ENCODE measurements around the gene SMIM26. TPM values are rescaled to one million over a fixed set of nuclear protein-coding genes. Genes with fewer than 3 reads are reported as not detected.
A peak's percentile ranks its signal among the peaks of the same experiment; 100 is the strongest.

The SMIM26 gene
- total and polyA plus RNA-seq, 2 of the 13 experiments (the other 11 are each of a cell fraction or from before 2014, with no cell fraction given), result 214 to 249 TPM

DNA sequence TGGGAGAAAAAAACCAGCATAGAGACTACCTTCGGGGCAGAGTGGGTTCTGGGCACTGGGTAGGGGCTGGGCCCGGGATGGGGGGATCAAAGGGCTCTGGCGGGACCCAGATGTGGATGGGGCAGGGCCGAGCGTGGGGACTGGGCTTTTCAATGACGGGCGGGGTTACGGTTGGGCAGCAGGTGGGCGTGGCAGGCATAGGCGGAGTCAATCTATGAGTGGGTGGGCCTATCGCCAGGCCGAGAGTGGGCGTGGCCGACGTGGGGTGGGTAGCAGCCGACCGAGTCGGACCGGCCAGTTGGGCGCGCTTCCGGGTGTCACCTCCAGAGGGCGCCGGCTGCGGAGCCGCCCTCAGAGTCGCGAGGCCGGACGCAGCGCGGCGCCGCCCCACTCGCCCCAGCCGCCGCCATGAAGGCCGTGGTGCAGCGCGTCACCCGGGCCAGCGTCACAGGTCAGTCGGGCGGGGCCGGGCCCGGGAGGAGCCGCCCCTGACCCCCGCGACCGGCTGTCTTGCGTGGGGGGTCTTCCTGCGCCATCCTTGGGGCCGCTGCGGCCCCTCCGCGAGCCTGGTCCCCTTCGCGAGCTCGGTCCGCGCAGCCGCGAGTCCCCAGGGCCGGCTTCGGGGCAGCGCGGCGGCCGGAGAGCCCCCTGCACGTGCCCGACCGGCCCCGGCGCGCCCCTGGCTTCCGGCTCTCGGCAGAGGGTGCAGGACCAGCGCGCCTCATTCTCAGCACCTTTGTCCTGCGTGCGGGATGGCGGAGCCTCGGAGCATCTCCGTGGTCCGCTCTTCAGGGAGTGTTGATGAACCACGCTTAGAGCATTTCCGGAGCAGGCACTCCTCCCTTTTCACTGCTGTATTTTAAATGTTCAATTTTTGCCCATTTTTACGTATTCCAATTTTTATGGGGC is 20.7 kb downstream of the SMIM26 start, which contains the start of gene DTD1 (continued):
- TF ChIP-seq, protein P1, sequence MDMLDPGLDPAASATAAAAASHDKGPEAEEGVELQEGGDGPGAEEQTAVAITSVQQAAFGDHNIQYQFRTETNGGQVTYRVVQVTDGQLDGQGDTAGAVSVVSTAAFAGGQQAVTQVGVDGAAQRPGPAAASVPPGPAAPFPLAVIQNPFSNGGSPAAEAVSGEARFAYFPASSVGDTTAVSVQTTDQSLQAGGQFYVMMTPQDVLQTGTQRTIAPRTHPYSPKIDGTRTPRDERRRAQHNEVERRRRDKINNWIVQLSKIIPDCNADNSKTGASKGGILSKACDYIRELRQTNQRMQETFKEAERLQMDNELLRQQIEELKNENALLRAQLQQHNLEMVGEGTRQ (IDR thresholded peaks at IDR 0.05; ENCODE audit: low read depth, low read length), result no peak
- TF ChIP-seq, protein P1 (CRISPR knock-in tag; IDR thresholded peaks at IDR 0.05; ENCODE audit: borderline replicate concordance), result no peak
- TF ChIP-seq, protein P2, sequence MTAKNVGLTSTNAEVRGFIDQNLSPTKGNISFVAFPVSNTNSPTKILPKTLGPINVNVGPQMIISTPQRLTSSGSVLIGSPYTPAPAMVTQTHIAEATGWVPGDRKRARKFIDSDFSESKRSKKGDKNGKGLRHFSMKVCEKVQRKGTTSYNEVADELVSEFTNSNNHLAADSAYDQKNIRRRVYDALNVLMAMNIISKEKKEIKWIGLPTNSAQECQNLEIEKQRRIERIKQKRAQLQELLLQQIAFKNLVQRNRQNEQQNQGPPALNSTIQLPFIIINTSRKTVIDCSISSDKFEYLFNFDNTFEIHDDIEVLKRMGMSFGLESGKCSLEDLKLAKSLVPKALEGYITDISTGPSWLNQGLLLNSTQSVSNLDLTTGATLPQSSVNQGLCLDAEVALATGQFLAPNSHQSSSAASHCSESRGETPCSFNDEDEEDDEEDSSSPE (CRISPR knock-in tag; IDR thresholded peaks at IDR 0.05), result peak; percentile 52
- TF ChIP-seq ZFP36L2 (CRISPR knock-in tag; IDR thresholded peaks at IDR 0.05), result no peak
- no peak for TF ChIP-seq FOXK2 (IDR thresholded peaks at IDR 0.05)
- peak; percentile 67; the same call in 1 of the 2 replicates for TF ChIP-seq DMAP1 (CRISPR knock-in tag; IDR thresholded peaks at IDR 0.05)
- TF ChIP-seq CHD4 (IDR thresholded peaks at IDR 0.05; ENCODE audit: borderline replicate concordance, low read length), result no peak; the same call in 1 of the 2 replicates
- TF ChIP-seq, protein P3, sequence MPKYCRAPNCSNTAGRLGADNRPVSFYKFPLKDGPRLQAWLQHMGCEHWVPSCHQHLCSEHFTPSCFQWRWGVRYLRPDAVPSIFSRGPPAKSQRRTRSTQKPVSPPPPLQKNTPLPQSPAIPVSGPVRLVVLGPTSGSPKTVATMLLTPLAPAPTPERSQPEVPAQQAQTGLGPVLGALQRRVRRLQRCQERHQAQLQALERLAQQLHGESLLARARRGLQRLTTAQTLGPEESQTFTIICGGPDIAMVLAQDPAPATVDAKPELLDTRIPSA (CRISPR knock-in tag; IDR thresholded peaks at IDR 0.05; ENCODE audit: borderline replicate concordance), result no peak
- no peak for TF ChIP-seq FOXP1 (IDR thresholded peaks at IDR 0.05)
- no peak for TF ChIP-seq FOXP1 (CRISPR knock-in tag; IDR thresholded peaks at IDR 0.05)
- TF ChIP-seq, protein P4, sequence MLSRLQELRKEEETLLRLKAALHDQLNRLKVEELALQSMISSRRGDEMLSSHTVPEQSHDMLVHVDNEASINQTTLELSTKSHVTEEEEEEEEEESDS (CRISPR knock-in tag; IDR thresholded peaks at IDR 0.05; ENCODE audit: borderline replicate concordance), result no peak
- TF ChIP-seq, protein P5, sequence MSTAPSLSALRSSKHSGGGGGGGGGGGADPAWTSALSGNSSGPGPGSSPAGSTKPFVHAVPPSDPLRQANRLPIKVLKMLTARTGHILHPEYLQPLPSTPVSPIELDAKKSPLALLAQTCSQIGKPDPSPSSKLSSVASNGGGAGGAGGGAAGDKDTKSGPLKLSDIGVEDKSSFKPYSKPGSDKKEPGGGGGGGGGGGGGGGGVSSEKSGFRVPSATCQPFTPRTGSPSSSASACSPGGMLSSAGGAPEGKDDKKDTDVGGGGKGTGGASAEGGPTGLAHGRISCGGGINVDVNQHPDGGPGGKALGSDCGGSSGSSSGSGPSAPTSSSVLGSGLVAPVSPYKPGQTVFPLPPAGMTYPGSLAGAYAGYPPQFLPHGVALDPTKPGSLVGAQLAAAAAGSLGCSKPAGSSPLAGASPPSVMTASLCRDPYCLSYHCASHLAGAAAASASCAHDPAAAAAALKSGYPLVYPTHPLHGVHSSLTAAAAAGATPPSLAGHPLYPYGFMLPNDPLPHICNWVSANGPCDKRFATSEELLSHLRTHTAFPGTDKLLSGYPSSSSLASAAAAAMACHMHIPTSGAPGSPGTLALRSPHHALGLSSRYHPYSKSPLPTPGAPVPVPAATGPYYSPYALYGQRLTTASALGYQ (CRISPR knock-in tag; IDR thresholded peaks at IDR 0.05), result peak; percentile 83
- TF ChIP-seq, protein P6, sequence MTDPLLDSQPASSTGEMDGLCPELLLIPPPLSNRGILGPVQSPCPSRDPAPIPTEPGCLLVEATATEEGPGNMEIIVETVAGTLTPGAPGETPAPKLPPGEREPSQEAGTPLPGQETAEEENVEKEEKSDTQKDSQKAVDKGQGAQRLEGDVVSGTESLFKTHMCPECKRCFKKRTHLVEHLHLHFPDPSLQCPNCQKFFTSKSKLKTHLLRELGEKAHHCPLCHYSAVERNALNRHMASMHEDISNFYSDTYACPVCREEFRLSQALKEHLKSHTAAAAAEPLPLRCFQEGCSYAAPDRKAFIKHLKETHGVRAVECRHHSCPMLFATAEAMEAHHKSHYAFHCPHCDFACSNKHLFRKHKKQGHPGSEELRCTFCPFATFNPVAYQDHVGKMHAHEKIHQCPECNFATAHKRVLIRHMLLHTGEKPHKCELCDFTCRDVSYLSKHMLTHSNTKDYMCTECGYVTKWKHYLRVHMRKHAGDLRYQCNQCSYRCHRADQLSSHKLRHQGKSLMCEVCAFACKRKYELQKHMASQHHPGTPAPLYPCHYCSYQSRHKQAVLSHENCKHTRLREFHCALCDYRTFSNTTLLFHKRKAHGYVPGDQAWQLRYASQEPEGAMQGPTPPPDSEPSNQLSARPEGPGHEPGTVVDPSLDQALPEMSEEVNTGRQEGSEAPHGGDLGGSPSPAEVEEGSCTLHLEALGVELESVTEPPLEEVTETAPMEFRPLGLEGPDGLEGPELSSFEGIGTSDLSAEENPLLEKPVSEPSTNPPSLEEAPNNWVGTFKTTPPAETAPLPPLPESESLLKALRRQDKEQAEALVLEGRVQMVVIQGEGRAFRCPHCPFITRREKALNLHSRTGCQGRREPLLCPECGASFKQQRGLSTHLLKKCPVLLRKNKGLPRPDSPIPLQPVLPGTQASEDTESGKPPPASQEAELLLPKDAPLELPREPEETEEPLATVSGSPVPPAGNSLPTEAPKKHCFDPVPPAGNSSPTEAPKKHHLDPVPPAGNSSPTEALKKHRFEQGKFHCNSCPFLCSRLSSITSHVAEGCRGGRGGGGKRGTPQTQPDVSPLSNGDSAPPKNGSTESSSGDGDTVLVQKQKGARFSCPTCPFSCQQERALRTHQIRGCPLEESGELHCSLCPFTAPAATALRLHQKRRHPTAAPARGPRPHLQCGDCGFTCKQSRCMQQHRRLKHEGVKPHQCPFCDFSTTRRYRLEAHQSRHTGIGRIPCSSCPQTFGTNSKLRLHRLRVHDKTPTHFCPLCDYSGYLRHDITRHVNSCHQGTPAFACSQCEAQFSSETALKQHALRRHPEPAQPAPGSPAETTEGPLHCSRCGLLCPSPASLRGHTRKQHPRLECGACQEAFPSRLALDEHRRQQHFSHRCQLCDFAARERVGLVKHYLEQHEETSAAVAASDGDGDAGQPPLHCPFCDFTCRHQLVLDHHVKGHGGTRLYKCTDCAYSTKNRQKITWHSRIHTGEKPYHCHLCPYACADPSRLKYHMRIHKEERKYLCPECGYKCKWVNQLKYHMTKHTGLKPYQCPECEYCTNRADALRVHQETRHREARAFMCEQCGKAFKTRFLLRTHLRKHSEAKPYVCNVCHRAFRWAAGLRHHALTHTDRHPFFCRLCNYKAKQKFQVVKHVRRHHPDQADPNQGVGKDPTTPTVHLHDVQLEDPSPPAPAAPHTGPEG (CRISPR knock-in tag; IDR thresholded peaks at IDR 0.05), result peak; percentile 92
- 0 out of 2 replicates have a peak, but pooled peaks have one; percentile 9 for TF ChIP-seq MYNN (CRISPR knock-in tag; IDR thresholded peaks at IDR 0.05; ENCODE audit: low read depth)
- 0 out of 2 replicates have a peak, but pooled peaks have one; percentile 79 for TF ChIP-seq TOPORS (CRISPR knock-in tag; IDR thresholded peaks at IDR 0.05)
- TF ChIP-seq ISX (CRISPR knock-in tag; conservative IDR thresholded peaks at IDR 0.05), result 0 out of 2 replicates have a peak, but pooled peaks have one; percentile 19
- 0 out of 2 replicates have a peak, but pooled peaks have one; percentile 22 for TF ChIP-seq BCL6 (CRISPR knock-in tag; IDR thresholded peaks at IDR 0.05)

Measured in HepG2 (cell line).